Lower leg skin (tissue), 3 donors: ENCODE results near the gene SNAP23.

ENCODE experiments used
- CTCF ChIP-seq, 3 donors: fragments of 450-650 bp; IDR thresholded peaks; one replicate each; pipeline ENCODE4 v1.5.1; 2016; ENCODE audit warnings: antibody characterized with exemption in 3 of 3, mild to moderate bottlenecking in 3 of 3, moderate library complexity in 2 of 3
- POLR2A ChIP-seq, 2 donors: fragments of 450-650 bp; IDR thresholded peaks; one replicate each; pipeline ENCODE4 v1.6.1; 2016 to 2017; ENCODE audit warnings: antibody characterized with exemption in 2 of 2, mild to moderate bottlenecking in 1 of 2, moderate library complexity in 1 of 2

GRCh38 chr15:42456971-42457370 is 38.5 kb upstream of the SNAP23 start:
- no peak for TF ChIP-seq POLR2A (IDR thresholded peaks at IDR 0.05)
- no peak for TF ChIP-seq CTCF (IDR thresholded peaks at IDR 0.05)
